HepG2 (cell line): ENCODE data around the gene TM9SF3. TPM values are rescaled to one million over a fixed set of nuclear protein-coding genes. Genes with fewer than 3 reads are reported as not detected.
A peak's percentile ranks its signal among the peaks of the same experiment; 100 is the strongest.

Experiments used
- CHD2 ChIP-seq: IDR thresholded peaks from 2 replicates; pipeline ENCODE4 v1.6.1; 2011; ENCODE audit warnings: low read depth, low read length, improper control_type of control experiment
- EHMT2 ChIP-seq: fragments of 200-600 bp; sonication (generic); IDR thresholded peaks from 2 replicates; pipeline ENCODE4 v1.7.0; 2017; ENCODE audit warnings: antibody characterized with exemption, low read depth, low read length, borderline replicate concordance
- GLI4 ChIP-seq: sonication (generic); formaldehyde crosslinking; IDR thresholded peaks from 2 replicates; pipeline ENCODE4 v1.5.1; 2020; ENCODE audit warnings: missing genetic modification reagents, mild to moderate bottlenecking, moderate library complexity, borderline replicate concordance
- JDP2 ChIP-seq: sonication (generic); formaldehyde crosslinking; IDR thresholded peaks from 2 replicates; pipeline ENCODE4 v1.8.1; 2022; ENCODE audit warnings: missing genetic modification reagents, borderline replicate concordance
- NAIF1 ChIP-seq: sonication (generic); formaldehyde crosslinking; IDR thresholded peaks from 2 replicates; pipeline ENCODE4 v1.5.0; 2020; ENCODE audit warnings: mild to moderate bottlenecking, missing genetic modification reagents, borderline replicate concordance
- NR2F1 ChIP-seq, 2 experiments: fragments of 450-650 bp in 1 of 2; formaldehyde crosslinking in 1 of 2; IDR thresholded peaks; 2 replicates each; pipeline versions ENCODE4 v1.5.0 to v1.6.1; 2016 to 2020; ENCODE audit warnings: mild to moderate bottlenecking in 1 of 2, missing compliant biosample characterization in 1 of 2, missing genetic modification reagents in 1 of 2, moderate library complexity in 1 of 2
- NR3C1 ChIP-seq: sonication (generic); formaldehyde crosslinking; IDR thresholded peaks from 2 replicates; pipeline ENCODE4 v1.4.0; 2020; ENCODE audit warnings: missing genetic modification reagents
- PAX8 ChIP-seq: sonication (generic); formaldehyde crosslinking; IDR thresholded peaks from 2 replicates; pipeline ENCODE4 v1.8.0; 2022; ENCODE audit warnings: mild to moderate bottlenecking, missing genetic modification reagents, borderline replicate concordance
- PCBP1 ChIP-seq: fragments of 200-400 bp; formaldehyde crosslinking; IDR thresholded peaks from 2 replicates; pipeline ENCODE4 v1.6.1; 2017; ENCODE audit warnings: mild to moderate bottlenecking, low read depth, low read length, borderline replicate concordance
- PPARG ChIP-seq: conservative IDR thresholded peaks from 2 replicates; pipeline ENCODE4 v1.6.1; 2016; ENCODE audit warnings: missing biosample characterization, missing genetic modification reagents
- RFX3 ChIP-seq: IDR thresholded peaks from 2 replicates; pipeline ENCODE4 v1.6.1; 2016; ENCODE audit warnings: missing biosample characterization, missing genetic modification reagents
- SALL1 ChIP-seq: sonication (generic); formaldehyde crosslinking; IDR thresholded peaks from 2 replicates; pipeline ENCODE4 v1.8.0; 2022; ENCODE audit warnings: mild to moderate bottlenecking, missing genetic modification reagents
- SIX1 ChIP-seq: sonication (generic); formaldehyde crosslinking; IDR thresholded peaks from 2 replicates; pipeline ENCODE4 v1.4.0; 2020; ENCODE audit warnings: missing genetic modification reagents, borderline replicate concordance
- SMC3 ChIP-seq: IDR thresholded peaks from 2 replicates; pipeline ENCODE4 v1.6.1; 2011; ENCODE audit warnings: low read length, improper control_type of control experiment
- ZNF33A ChIP-seq: sonication (generic); formaldehyde crosslinking; IDR thresholded peaks from 2 replicates; pipeline ENCODE4 v1.5.1; 2020; ENCODE audit warnings: missing genetic modification reagents, mild to moderate bottlenecking, moderate library complexity, borderline replicate concordance
- ZNF558 ChIP-seq: sonication (generic); formaldehyde crosslinking; IDR thresholded peaks from 2 replicates; pipeline ENCODE4 v1.9.0; 2022; ENCODE audit warnings: mild to moderate bottlenecking, missing genetic modification reagents, borderline replicate concordance
- polyA plus RNA-seq, 8 experiments: library from polyadenylated mRNA; depleted of rRNA in 3 of 8; stranded (reverse) in 7 of 8; unstranded in 1 of 8; fragments of >200 nt; fragmentation: Illumina TruSeq in 4 of 8; extraction: Trizol in 4 of 8; gene quantifications; 2 replicates each; pipeline versions ENCODE4 v1.2.1 to v1.2.3, GENCODE V29; 2011 to 2016; ENCODE audit warnings: low read depth in 4 of 8, missing spikeins in 1 of 8, mixed read lengths in 1 of 8; ENCODE audit not compliant: insufficient read depth in 1 of 8
- total RNA-seq, 5 experiments: library from RNA; depleted of rRNA; stranded (reverse); fragments of >200 nt; fragmentation: Illumina TruSeq; extraction: Trizol; gene quantifications; 2 replicates each; pipeline ENCODE4 v1.2.3, GENCODE V29; 2016; ENCODE audit warnings: low read depth in 1 of 5
- TF ChIP-seq, protein P1 (sequence below): sonication (generic); formaldehyde crosslinking; IDR thresholded peaks from 2 replicates; pipeline ENCODE4 v1.4.0; 2020; ENCODE audit warnings: missing genetic modification reagents
- TF ChIP-seq, protein P2 (sequence below): sonication (generic); formaldehyde crosslinking; IDR thresholded peaks from 2 replicates; pipeline ENCODE4 v1.4.0; 2020; ENCODE audit warnings: missing genetic modification reagents, borderline replicate concordance
- TF ChIP-seq, protein P3 (sequence below): sonication (generic); formaldehyde crosslinking; IDR thresholded peaks from 2 replicates; pipeline ENCODE4 v1.8.1; 2023; ENCODE audit warnings: mild to moderate bottlenecking, missing genetic modification reagents
- TF ChIP-seq, protein P4 (sequence below): sonication (generic); formaldehyde crosslinking; IDR thresholded peaks from 2 replicates; pipeline ENCODE4 v1.4.0; 2020; ENCODE audit warnings: missing genetic modification reagents, mild to moderate bottlenecking, borderline replicate concordance
- TF ChIP-seq, protein P5 (sequence below): sonication (generic); formaldehyde crosslinking; IDR thresholded peaks from 2 replicates; pipeline ENCODE4 v1.8.1; 2023; ENCODE audit warnings: mild to moderate bottlenecking, inconsistent platforms, moderate library complexity, missing genetic modification reagents, borderline replicate concordance

The TM9SF3 gene
- total and polyA plus RNA-seq, 2 of the 13 experiments (the other 11 are each of a cell fraction or from before 2014, with no cell fraction given) = 43.8 to 120 TPM

DNA sequence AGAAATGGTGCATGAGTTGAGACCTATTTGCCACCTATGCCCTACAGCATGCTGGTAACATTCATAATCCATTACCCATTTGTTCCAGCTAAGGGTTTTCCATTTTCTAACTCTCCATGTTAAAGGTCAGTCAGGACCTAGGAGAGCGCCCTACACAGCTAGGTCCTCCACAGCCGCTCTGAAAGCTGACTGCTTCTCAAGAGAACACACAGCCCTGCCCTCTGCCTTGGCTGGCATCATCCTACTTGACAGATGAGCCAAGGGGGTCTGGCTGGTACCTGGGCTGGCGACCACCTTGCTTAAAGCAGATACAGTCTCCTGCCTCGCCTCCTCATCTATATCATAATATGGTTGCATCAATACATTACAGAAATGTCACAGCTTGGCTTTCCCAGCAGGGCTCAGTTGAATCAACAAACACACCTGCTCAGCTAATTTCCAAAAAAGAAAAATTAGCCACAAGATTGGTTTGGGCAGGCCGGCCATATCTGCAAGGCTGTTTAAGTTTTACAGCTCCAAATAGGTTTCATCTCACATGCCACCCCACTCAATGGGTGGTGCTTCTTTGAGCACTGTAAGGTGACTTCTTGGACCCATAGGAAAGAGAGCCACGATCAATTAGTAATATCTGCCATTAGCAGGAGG is 90.4 kb downstream of the TM9SF3 start (continued):
- peak; percentile 48; the same call in 1 of the 2 replicates for TF ChIP-seq SALL1 (CRISPR knock-in tag)
- peak in 1 of 2 experiments; percentile 53; a peak in 1 of 4 replicates for TF ChIP-seq NR2F1 (CRISPR knock-in tag; IDR thresholded peaks at IDR 0.05)
- peak; percentile 96 for TF ChIP-seq PPARG (CRISPR knock-in tag)
- TF ChIP-seq, protein P1, sequence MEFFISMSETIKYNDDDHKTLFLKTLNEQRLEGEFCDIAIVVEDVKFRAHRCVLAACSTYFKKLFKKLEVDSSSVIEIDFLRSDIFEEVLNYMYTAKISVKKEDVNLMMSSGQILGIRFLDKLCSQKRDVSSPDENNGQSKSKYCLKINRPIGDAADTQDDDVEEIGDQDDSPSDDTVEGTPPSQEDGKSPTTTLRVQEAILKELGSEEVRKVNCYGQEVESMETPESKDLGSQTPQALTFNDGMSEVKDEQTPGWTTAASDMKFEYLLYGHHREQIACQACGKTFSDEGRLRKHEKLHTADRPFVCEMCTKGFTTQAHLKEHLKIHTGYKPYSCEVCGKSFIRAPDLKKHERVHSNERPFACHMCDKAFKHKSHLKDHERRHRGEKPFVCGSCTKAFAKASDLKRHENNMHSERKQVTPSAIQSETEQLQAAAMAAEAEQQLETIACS = no peak
- TF ChIP-seq, protein P2, sequence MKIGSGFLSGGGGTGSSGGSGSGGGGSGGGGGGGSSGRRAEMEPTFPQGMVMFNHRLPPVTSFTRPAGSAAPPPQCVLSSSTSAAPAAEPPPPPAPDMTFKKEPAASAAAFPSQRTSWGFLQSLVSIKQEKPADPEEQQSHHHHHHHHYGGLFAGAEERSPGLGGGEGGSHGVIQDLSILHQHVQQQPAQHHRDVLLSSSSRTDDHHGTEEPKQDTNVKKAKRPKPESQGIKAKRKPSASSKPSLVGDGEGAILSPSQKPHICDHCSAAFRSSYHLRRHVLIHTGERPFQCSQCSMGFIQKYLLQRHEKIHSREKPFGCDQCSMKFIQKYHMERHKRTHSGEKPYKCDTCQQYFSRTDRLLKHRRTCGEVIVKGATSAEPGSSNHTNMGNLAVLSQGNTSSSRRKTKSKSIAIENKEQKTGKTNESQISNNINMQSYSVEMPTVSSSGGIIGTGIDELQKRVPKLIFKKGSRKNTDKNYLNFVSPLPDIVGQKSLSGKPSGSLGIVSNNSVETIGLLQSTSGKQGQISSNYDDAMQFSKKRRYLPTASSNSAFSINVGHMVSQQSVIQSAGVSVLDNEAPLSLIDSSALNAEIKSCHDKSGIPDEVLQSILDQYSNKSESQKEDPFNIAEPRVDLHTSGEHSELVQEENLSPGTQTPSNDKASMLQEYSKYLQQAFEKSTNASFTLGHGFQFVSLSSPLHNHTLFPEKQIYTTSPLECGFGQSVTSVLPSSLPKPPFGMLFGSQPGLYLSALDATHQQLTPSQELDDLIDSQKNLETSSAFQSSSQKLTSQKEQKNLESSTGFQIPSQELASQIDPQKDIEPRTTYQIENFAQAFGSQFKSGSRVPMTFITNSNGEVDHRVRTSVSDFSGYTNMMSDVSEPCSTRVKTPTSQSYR = peak; percentile 11; the same call in 1 of the 2 replicates
- no peak for TF ChIP-seq SMC3
- TF ChIP-seq, protein P3, sequence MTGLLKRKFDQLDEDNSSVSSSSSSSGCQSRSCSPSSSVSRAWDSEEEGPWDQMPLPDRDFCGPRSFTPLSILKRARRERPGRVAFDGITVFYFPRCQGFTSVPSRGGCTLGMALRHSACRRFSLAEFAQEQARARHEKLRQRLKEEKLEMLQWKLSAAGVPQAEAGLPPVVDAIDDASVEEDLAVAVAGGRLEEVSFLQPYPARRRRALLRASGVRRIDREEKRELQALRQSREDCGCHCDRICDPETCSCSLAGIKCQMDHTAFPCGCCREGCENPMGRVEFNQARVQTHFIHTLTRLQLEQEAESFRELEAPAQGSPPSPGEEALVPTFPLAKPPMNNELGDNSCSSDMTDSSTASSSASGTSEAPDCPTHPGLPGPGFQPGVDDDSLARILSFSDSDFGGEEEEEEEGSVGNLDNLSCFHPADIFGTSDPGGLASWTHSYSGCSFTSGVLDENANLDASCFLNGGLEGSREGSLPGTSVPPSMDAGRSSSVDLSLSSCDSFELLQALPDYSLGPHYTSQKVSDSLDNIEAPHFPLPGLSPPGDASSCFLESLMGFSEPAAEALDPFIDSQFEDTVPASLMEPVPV (CRISPR knock-in tag) = no peak
- TF ChIP-seq ZNF558 (CRISPR knock-in tag) = no peak
- peak; percentile 88; the same call in 1 of the 2 replicates for TF ChIP-seq EHMT2
- no peak for TF ChIP-seq PCBP1
- TF ChIP-seq, protein P4, sequence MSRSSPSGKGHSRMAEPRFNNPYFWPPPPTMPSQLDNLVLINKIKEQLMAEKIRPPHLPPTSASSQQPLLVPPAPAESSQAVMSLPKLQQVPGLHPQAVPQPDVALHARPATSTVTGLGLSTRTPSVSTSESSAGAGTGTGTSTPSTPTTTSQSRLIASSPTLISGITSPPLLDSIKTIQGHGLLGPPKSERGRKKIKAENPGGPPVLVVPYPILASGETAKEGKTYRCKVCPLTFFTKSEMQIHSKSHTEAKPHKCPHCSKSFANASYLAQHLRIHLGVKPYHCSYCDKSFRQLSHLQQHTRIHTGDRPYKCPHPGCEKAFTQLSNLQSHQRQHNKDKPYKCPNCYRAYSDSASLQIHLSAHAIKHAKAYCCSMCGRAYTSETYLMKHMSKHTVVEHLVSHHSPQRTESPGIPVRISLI = no peak
- no peak for TF ChIP-seq CHD2
- TF ChIP-seq NAIF1 (CRISPR knock-in tag) = no peak
- TF ChIP-seq ZNF33A (CRISPR knock-in tag) = no peak
- TF ChIP-seq, protein P5, sequence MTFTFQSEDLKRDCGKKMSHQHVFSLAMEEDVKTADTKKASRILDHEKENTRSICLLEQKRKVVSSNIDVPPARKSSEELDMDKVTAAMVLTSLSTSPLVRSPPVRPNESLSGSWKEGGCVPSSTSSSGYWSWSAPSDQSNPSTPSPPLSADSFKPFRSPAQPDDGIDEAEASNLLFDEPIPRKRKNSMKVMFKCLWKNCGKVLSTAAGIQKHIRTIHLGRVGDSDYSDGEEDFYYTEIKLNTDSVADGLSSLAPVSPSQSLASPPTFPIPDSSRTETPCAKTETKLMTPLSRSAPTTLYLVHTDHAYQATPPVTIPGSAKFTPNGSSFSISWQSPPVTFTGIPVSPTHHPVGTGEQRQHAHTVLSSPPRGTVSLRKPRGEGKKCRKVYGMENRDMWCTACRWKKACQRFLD = no peak
- no peak for TF ChIP-seq PAX8 (CRISPR knock-in tag)
- no peak for TF ChIP-seq GLI4 (CRISPR knock-in tag)
- no peak for TF ChIP-seq NR3C1 (CRISPR knock-in tag)
- TF ChIP-seq RFX3 = no peak
- TF ChIP-seq SIX1 (CRISPR knock-in tag) = no peak
- TF ChIP-seq JDP2 (CRISPR knock-in tag) = no peak
